ENCODE data around the gene SCRT2.

Gene SCRT2

GRCh38 chr20:635893-636338 is 39.7 kb downstream of the SCRT2 start:
- no peak for DNase-seq (ENCODE audit: extremely low read depth, low read depth)
- TF ChIP-seq, protein P1, sequence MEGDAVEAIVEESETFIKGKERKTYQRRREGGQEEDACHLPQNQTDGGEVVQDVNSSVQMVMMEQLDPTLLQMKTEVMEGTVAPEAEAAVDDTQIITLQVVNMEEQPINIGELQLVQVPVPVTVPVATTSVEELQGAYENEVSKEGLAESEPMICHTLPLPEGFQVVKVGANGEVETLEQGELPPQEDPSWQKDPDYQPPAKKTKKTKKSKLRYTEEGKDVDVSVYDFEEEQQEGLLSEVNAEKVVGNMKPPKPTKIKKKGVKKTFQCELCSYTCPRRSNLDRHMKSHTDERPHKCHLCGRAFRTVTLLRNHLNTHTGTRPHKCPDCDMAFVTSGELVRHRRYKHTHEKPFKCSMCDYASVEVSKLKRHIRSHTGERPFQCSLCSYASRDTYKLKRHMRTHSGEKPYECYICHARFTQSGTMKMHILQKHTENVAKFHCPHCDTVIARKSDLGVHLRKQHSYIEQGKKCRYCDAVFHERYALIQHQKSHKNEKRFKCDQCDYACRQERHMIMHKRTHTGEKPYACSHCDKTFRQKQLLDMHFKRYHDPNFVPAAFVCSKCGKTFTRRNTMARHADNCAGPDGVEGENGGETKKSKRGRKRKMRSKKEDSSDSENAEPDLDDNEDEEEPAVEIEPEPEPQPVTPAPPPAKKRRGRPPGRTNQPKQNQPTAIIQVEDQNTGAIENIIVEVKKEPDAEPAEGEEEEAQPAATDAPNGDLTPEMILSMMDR (IDR thresholded peaks at IDR 0.05; ENCODE audit: low read depth, low read length, missing control alignments): no peak
- H3K4me3 ChIP-seq (replicated peaks; ENCODE audit: low read depth, low read length): no peak overlapping the region

GRCh38 chr20:635028-635892 is 40.3 kb downstream of the SCRT2 start:
- TF ChIP-seq, protein P1 (IDR thresholded peaks at IDR 0.05; ENCODE audit: low read depth, low read length, missing control alignments): no peak
- H3K4me3 ChIP-seq (replicated peaks; ENCODE audit: low read depth, low read length): no peak overlapping the region
- DNase-seq (ENCODE audit: extremely low read depth, low read depth): no peak

- TF ChIP-seq, protein P1 (IDR thresholded peaks at IDR 0.05; ENCODE audit: low read depth, low read length, missing control alignments): no peak
- no peak for DNase-seq (ENCODE audit: extremely low read depth, low read depth)
- no peak overlapping the region for H3K4me3 ChIP-seq (replicated peaks; ENCODE audit: low read depth, low read length)
These were observed 41.3 kb downstream of the SCRT2 start for GRCh38 chr20:634148-634925.

DNA sequence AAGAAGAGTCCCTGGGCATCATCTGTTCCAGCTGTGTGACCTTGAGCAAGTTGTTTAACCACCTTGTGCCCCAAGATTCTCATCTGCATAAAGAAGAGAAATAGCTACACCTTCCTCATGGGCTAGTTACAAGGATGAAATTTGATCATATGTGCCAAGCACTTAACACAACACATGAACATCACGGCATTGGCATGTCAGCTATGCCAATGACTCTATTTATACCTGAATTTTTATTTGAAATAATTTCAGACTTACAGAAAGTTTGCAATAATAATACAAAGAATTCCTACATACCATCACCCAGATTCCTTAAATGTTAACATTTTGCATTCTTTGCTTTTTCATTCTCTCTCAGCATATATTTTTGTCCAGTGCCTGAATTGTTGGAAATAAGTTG is 44.5 kb downstream of the SCRT2 start:
- TF ChIP-seq, protein P1 (IDR thresholded peaks at IDR 0.05; ENCODE audit: low read depth, low read length, missing control alignments): no peak
- H3K4me3 ChIP-seq (replicated peaks; ENCODE audit: low read depth, low read length): no peak overlapping the region
- no peak for DNase-seq (ENCODE audit: extremely low read depth, low read depth)

GRCh38 chr20:626579-626978 is 49.0 kb downstream of the SCRT2 start:
- H3K4me3 ChIP-seq (replicated peaks; ENCODE audit: low read depth, low read length): no peak overlapping the region
- TF ChIP-seq, protein P1 (IDR thresholded peaks at IDR 0.05; ENCODE audit: low read depth, low read length, missing control alignments): no peak
- DNase-seq (ENCODE audit: extremely low read depth, low read depth): no peak

DNA sequence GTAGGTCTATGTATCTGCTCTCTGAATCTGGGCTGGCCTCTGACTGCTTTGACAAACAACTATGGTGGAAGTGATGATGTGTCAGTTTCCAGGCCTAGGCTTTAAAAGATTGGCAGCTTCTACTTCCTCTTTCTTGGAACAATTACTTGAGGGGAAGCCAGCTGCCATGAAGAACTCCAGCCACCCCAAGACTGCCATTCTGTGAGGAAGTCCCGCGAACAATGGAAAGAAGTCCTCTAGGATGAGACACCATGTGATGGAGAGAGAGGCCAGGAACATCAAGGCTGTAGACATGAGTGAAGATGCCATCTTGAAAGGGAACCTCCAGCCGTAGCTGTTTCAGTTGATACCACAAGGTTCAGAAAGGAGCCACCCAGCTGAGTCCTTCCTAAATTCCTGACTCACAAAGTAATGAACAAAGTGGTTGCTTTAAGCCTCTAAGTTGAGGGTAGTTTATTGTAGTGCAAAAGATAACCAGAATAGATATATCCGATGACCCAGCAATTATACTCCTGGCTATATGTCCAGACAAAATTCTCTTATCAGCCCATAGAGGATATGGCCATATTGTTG is 50.2 kb downstream of the SCRT2 start:
- no peak overlapping the region for H3K4me3 ChIP-seq (replicated peaks; ENCODE audit: low read depth, low read length)
- DNase-seq (ENCODE audit: extremely low read depth, low read depth): no peak
- TF ChIP-seq, protein P1 (IDR thresholded peaks at IDR 0.05; ENCODE audit: low read depth, low read length, missing control alignments): no peak

All from HFF-Myc (cell line).